GM10248 (cell line): Measurements from ENCODE around the gene TRPV5.

Experiments
- CTCF ChIA-PET: fragments of 300-600 bp; sonication (Branson Sonifier 250); formaldehyde crosslinking; extraction: SDS; loops from one replicate; lab custom pipeline; 2021; ENCODE audit warnings: antibody characterized with exemption; lab: Yijun Ruan, JAX
- POLR2A ChIA-PET: fragments of 350-650 bp; sonication (Branson Sonifier 250); formaldehyde crosslinking; extraction: SDS; loops from one replicate; lab custom pipeline; 2020; ENCODE audit warnings: antibody characterized with exemption; lab: Yijun Ruan, JAX
- DNase-seq: peaks from one replicate; pipeline ENCODE4 v3.0.0; 2012; ENCODE audit errors: extremely low spot score
- CTCF ChIP-seq: IDR thresholded peaks from 2 replicates; pipeline ENCODE4 v1.5.1; 2012; ENCODE audit warnings: mild to moderate bottlenecking, low read depth; ENCODE audit errors: extremely low read depth, missing control alignments, control extremely low read depth

The TRPV5 gene

GRCh38 chr7:142962991-142963390 lies 29.4 kb upstream of the TRPV5 start:
- TF ChIP-seq CTCF, result no peak
- DNase-seq, result no peak
- POLR2A ChIA-PET, result no interaction called here
- CTCF ChIA-PET, result interaction anchor here (1.0 kb wide), 1 partner anchor 8 kb away, joined by 3 read pairs; no protein-coding TSS in a partner anchor

GRCh38 chr7:142961973-142962926 lies 28.7 kb upstream of the TRPV5 start, which contains the start of gene KEL:
TSS of gene KEL (minus strand) at chr7:142962363. CDS start at chr7:142962206, 157 bp downstream.
- DNase-seq, result no peak
- no peak for TF ChIP-seq CTCF
- ChIA-PET CTCF (interaction anchor here (1.0 kb wide), 1 partner anchor 9 kb away, joined by 3 read pairs; no protein-coding TSS in a partner anchor), POLR2A (no interaction called here)

- CTCF ChIA-PET, result interaction anchor here (0.7 to 1.0 kb wide), 2 partner anchors 80 to 82 kb away, joined by 3 to 4 read pairs; no protein-coding TSS in a partner anchor
- POLR2A ChIA-PET, result no interaction called here
- DNase-seq, result no peak
- TF ChIP-seq CTCF, result no peak
Observed at GRCh38 chr7:142961595-142961972, 28.0 kb upstream of the TRPV5 start.

- ChIA-PET CTCF (interaction anchor here (0.7 to 1.9 kb wide), 4 partner anchors 19 to 329 kb away, joined by 3 to 4 read pairs (median 4); no protein-coding TSS in a partner anchor), POLR2A (no interaction called here)
- TF ChIP-seq CTCF, result peak; percentile 6
- DNase-seq, result no peak
Observed at GRCh38 chr7:142960955-142961512, 27.5 kb upstream of the TRPV5 start.

GRCh38 chr7:142959202-142959601 lies 25.7 kb upstream of the TRPV5 start:
- TF ChIP-seq CTCF, result no peak
- no peak for DNase-seq
- ChIA-PET POLR2A (no interaction called here), CTCF (interaction anchor here (1.4 kb wide), 1 partner anchor 50 kb away, joined by 3 read pairs; no protein-coding TSS in a partner anchor)

- no peak for DNase-seq
- TF ChIP-seq CTCF, result no peak
- ChIA-PET POLR2A (no interaction called here), CTCF (no interaction called here)
Observed at GRCh38 chr7:142957723-142958122, 24.2 kb upstream of the TRPV5 start.
